ENCODE measurements around the gene ADAM33.

Gene ADAM33

GRCh38 chr20:3720626-3721025 is 38.8 kb upstream of the ADAM33 start:
- Histone ChIP-seq H3K36me3 (ENCODE audit: control insufficient read depth in 1 of 2, insufficient read depth in 2 of 2, low read length in 2 of 2) (no peaks in the 10 kb centered on the region), H3K9me3 (ENCODE audit: control insufficient read depth in 1 of 2, low read length in 2 of 2) (no peaks in the 10 kb centered on the region), H3K27ac (ENCODE audit: low read length) (no peak overlapping the region), H3K4me3 (ENCODE audit: low read depth in 1 of 2, low read length in 2 of 2) (no peak overlapping the region), H3K27me3 (ENCODE audit: low read depth, low read length) (no peaks in the 10 kb centered on the region), H3K4me1 (ENCODE audit: control insufficient read depth in 1 of 2, insufficient read depth in 2 of 2, low read length in 2 of 2) (no peaks in the 10 kb centered on the region)

DNA sequence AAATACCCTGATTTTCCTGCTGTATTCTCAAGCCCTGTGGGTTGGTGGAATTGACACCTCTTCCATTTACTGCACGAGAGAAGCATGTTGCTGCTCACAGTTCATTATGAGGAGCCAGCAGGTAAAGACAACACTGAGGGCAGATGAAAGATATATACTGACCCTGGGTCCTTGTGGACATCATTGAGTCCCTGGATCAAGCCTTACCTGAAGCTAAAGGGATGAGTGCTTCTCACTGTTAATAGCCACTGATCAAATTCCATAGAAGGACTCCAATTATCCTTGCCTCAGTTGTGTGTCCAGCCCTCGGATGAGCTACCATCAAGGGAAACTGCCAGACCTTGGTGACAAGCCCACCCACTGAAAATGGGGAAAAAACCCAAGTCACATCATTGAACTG is 38.3 kb upstream of the ADAM33 start:
- no peaks in the 10 kb centered on the region for H3K27me3 ChIP-seq (ENCODE audit: low read depth, low read length)
- no peak overlapping the region for H3K4me3 ChIP-seq (ENCODE audit: low read depth in 1 of 2, low read length in 2 of 2)
- no peak overlapping the region for H3K27ac ChIP-seq (ENCODE audit: low read length)
- no peaks in the 10 kb centered on the region for H3K4me1 ChIP-seq (ENCODE audit: control insufficient read depth in 1 of 2, insufficient read depth in 2 of 2, low read length in 2 of 2)
- H3K9me3 ChIP-seq (ENCODE audit: control insufficient read depth in 1 of 2, low read length in 2 of 2) = no peaks in the 10 kb centered on the region
- H3K36me3 ChIP-seq (ENCODE audit: control insufficient read depth in 1 of 2, insufficient read depth in 2 of 2, low read length in 2 of 2) = no peaks in the 10 kb centered on the region

- H3K4me3 ChIP-seq (ENCODE audit: low read depth in 1 of 2, low read length in 2 of 2) = no peak overlapping the region
Observed at GRCh38 chr20:3719046-3719445, 37.2 kb upstream of the ADAM33 start.

GRCh38 chr20:3716195-3716834 is 34.5 kb upstream of the ADAM33 start:
- no peaks in the 10 kb centered on the region for H3K9me3 ChIP-seq (ENCODE audit: control insufficient read depth in 1 of 2, low read length in 2 of 2)
- no peak overlapping the region for H3K27ac ChIP-seq (ENCODE audit: low read length)
- H3K36me3 ChIP-seq (ENCODE audit: control insufficient read depth in 1 of 2, insufficient read depth in 2 of 2, low read length in 2 of 2) = no peaks in the 10 kb centered on the region
- H3K27me3 ChIP-seq (ENCODE audit: low read depth, low read length) = no peaks in the 10 kb centered on the region
- peaks cover 0 to under 1% of the 10 kb centered on the region in 2 donors for H3K4me1 ChIP-seq (ENCODE audit: control insufficient read depth in 1 of 2, insufficient read depth in 2 of 2, low read length in 2 of 2)
- no peak overlapping the region for H3K4me3 ChIP-seq (ENCODE audit: low read depth in 1 of 2, low read length in 2 of 2)

More at GRCh38 chr20:3719046-3719445, 37.2 kb upstream of the ADAM33 start:
- Histone ChIP-seq H3K27ac (ENCODE audit: low read length) (no peak overlapping the region), H3K27me3 (ENCODE audit: low read depth, low read length) (no peaks in the 10 kb centered on the region), H3K4me1 (ENCODE audit: control insufficient read depth in 1 of 2, insufficient read depth in 2 of 2, low read length in 2 of 2) (no peaks in the 10 kb centered on the region), H3K9me3 (ENCODE audit: control insufficient read depth in 1 of 2, low read length in 2 of 2) (no peaks in the 10 kb centered on the region), H3K36me3 (ENCODE audit: control insufficient read depth in 1 of 2, insufficient read depth in 2 of 2, low read length in 2 of 2) (no peaks in the 10 kb centered on the region)

- Histone ChIP-seq H3K27me3 (ENCODE audit: low read depth, low read length) (no peaks in the 10 kb centered on the region), H3K36me3 (ENCODE audit: control insufficient read depth in 1 of 2, insufficient read depth in 2 of 2, low read length in 2 of 2) (no peaks in the 10 kb centered on the region), H3K4me3 (ENCODE audit: low read depth in 1 of 2, low read length in 2 of 2) (no peak overlapping the region), H3K27ac (ENCODE audit: low read length) (no peak overlapping the region), H3K9me3 (ENCODE audit: control insufficient read depth in 1 of 2, low read length in 2 of 2) (no peaks in the 10 kb centered on the region), H3K4me1 (ENCODE audit: control insufficient read depth in 1 of 2, insufficient read depth in 2 of 2, low read length in 2 of 2) (peaks cover 0 to 15% of the 10 kb centered on the region in 2 donors)
Observed at GRCh38 chr20:3714092-3714491, 32.3 kb upstream of the ADAM33 start.

- H3K27ac ChIP-seq (ENCODE audit: low read length) = no peak within 1 kb of the TSS
- H3K36me3 ChIP-seq (ENCODE audit: control insufficient read depth in 1 of 2, insufficient read depth in 2 of 2, low read length in 2 of 2) = no peaks in the 10 kb centered on the region
- H3K9me3 ChIP-seq (ENCODE audit: control insufficient read depth in 1 of 2, low read length in 2 of 2) = no peaks in the 10 kb centered on the region
- peak within 1 kb of the TSS in 1 of 2 donors; percentile 41 for H3K4me3 ChIP-seq (ENCODE audit: low read depth in 1 of 2, low read length in 2 of 2)
- H3K27me3 ChIP-seq (ENCODE audit: low read depth, low read length) = no peaks in the 10 kb centered on the region
- peaks cover 0 to 15% of the 10 kb centered on the region in 2 donors for H3K4me1 ChIP-seq (ENCODE audit: control insufficient read depth in 1 of 2, insufficient read depth in 2 of 2, low read length in 2 of 2)
Observed at GRCh38 chr20:3712279-3712873, 30.6 kb upstream of the ADAM33 start, which contains the start of gene SIGLEC1. SIGLEC1 (minus strand) TSS chr20:3712600; CDS start chr20:3707128, 5,472 bp downstream.

DNA sequence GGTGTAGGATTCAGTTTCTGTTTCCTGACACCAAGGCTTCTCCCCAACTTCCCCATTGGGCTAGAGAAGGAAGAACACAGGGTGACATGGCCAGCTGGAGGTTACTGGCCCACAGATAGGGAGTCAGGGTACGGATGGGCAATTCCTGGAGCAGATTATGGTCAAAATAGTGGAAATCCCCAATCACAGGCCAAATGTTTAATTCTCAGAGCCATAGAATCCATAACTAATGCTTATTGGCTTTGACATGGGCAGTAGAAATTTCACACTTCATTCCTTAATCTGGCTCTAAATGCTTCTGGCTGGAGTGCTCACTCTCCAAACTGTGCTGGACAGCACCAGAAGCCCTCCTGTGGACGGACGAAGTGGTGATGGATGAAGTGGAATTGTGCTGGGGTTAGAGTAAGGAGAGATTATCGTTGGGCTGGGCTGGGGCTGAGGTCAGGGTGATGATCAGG is 29.7 kb upstream of the ADAM33 start:
- Histone ChIP-seq H3K9me3 (ENCODE audit: control insufficient read depth in 1 of 2, low read length in 2 of 2) (no peaks in the 10 kb centered on the region), H3K27me3 (ENCODE audit: low read depth, low read length) (no peaks in the 10 kb centered on the region), H3K4me1 (ENCODE audit: control insufficient read depth in 1 of 2, insufficient read depth in 2 of 2, low read length in 2 of 2) (peaks cover 0 to 15% of the 10 kb centered on the region in 2 donors), H3K36me3 (ENCODE audit: control insufficient read depth in 1 of 2, insufficient read depth in 2 of 2, low read length in 2 of 2) (no peaks in the 10 kb centered on the region), H3K27ac (ENCODE audit: low read length) (no peak overlapping the region), H3K4me3 (ENCODE audit: low read depth in 1 of 2, low read length in 2 of 2) (peak overlapping the region in 1 of 2 donors; percentile 41)

DNA sequence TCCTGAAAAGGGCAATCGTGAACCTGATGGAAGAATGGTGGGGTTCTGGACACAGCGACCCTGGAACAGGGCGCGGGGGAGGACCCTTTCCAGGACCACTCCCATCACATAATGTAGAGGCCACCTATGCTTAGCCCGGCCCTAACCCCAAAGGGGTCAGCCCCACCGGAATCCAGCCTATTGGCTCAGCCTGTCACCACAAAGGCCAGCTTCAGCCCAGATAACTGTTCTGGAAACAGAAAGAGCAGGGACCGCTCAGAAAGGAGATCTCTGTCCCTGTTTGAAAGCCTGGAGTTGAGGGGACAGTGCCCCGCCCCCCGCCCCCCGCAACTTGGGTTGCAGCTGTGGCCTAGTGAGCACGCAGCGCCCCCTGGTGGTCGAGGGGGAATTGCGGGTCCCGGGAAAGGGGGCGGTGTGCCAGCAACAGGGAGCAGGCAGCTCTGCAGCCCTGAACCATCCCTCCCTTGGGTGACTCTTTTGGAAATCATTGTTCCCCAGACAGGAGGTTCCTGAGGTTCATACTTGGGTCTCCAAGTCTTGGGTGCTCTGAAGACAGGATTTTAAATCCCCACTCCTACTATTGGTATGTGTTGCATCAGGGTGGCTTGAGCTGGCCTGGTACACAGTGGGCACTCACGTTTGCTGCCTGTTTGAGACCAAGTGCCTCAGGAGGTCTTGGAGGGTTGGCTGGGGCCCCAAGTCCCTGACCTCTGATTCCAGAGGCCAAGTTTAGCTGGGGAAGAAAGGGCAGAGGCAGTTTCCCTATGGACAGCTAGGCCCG is 29.1 kb upstream of the ADAM33 start:
- Histone ChIP-seq H3K27me3 (ENCODE audit: low read depth, low read length) (no peaks in the 10 kb centered on the region), H3K4me3 (ENCODE audit: low read depth in 1 of 2, low read length in 2 of 2) (no peak overlapping the region), H3K4me1 (ENCODE audit: control insufficient read depth in 1 of 2, insufficient read depth in 2 of 2, low read length in 2 of 2) (peaks cover 0 to 15% of the 10 kb centered on the region in 2 donors), H3K27ac (ENCODE audit: low read length) (no peak overlapping the region), H3K9me3 (ENCODE audit: control insufficient read depth in 1 of 2, low read length in 2 of 2) (no peaks in the 10 kb centered on the region), H3K36me3 (ENCODE audit: control insufficient read depth in 1 of 2, insufficient read depth in 2 of 2, low read length in 2 of 2) (no peaks in the 10 kb centered on the region)

DNA sequence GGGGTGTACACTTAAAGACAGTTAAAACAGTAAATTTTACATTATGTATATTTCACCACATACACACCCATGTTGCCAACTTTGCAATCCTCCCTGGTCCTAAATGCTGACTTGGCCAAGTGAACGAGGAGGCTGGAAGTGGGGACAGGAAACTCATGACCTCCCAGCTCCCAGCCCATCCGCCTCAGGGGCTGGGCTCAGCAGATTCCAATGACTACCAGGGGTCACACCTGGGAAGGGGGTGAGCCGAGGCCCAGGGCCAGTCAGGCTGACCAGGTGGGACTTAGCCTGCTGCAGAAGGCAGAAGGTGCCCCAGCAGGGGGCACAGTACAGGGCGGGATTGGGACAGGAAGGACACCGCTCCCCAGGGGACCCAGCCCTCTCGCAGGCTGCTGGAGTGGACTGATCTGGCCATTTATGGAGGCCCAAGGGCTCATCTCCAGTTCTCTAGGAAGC is 28.2 kb upstream of the ADAM33 start:
- Histone ChIP-seq H3K4me1 (ENCODE audit: control insufficient read depth in 1 of 2, insufficient read depth in 2 of 2, low read length in 2 of 2) (peaks cover 0 to 15% of the 10 kb centered on the region in 2 donors), H3K36me3 (ENCODE audit: control insufficient read depth in 1 of 2, insufficient read depth in 2 of 2, low read length in 2 of 2) (no peaks in the 10 kb centered on the region), H3K27me3 (ENCODE audit: low read depth, low read length) (no peaks in the 10 kb centered on the region), H3K4me3 (ENCODE audit: low read depth in 1 of 2, low read length in 2 of 2) (no peak overlapping the region), H3K27ac (ENCODE audit: low read length) (no peak overlapping the region), H3K9me3 (ENCODE audit: control insufficient read depth in 1 of 2, low read length in 2 of 2) (no peaks in the 10 kb centered on the region)

GRCh38 chr20:3707508-3707899 is 25.7 kb upstream of the ADAM33 start:
- Histone ChIP-seq H3K4me1 (ENCODE audit: control insufficient read depth in 1 of 2, insufficient read depth in 2 of 2, low read length in 2 of 2) (peaks cover 0 to 15% of the 10 kb centered on the region in 2 donors), H3K9me3 (ENCODE audit: control insufficient read depth in 1 of 2, low read length in 2 of 2) (no peaks in the 10 kb centered on the region), H3K36me3 (ENCODE audit: control insufficient read depth in 1 of 2, insufficient read depth in 2 of 2, low read length in 2 of 2) (no peaks in the 10 kb centered on the region), H3K27ac (ENCODE audit: low read length) (no peak overlapping the region), H3K27me3 (ENCODE audit: low read depth, low read length) (no peaks in the 10 kb centered on the region), H3K4me3 (ENCODE audit: low read depth in 1 of 2, low read length in 2 of 2) (no peak overlapping the region)

- H3K4me1 ChIP-seq (ENCODE audit: control insufficient read depth in 1 of 2, insufficient read depth in 2 of 2, low read length in 2 of 2) = peaks cover 0 to 15% of the 10 kb centered on the region in 2 donors
- H3K27ac ChIP-seq (ENCODE audit: low read length) = no peak overlapping the region
- H3K36me3 ChIP-seq (ENCODE audit: control insufficient read depth in 1 of 2, insufficient read depth in 2 of 2, low read length in 2 of 2) = no peaks in the 10 kb centered on the region
- H3K9me3 ChIP-seq (ENCODE audit: control insufficient read depth in 1 of 2, low read length in 2 of 2) = no peaks in the 10 kb centered on the region
- H3K4me3 ChIP-seq (ENCODE audit: low read depth in 1 of 2, low read length in 2 of 2) = no peak overlapping the region
- H3K27me3 ChIP-seq (ENCODE audit: low read depth, low read length) = no peaks in the 10 kb centered on the region
Observed at GRCh38 chr20:3706774-3707507, 25.1 kb upstream of the ADAM33 start.

Measured in muscle layer of duodenum (tissue), 2 donors.